Common myeloid progenitor, CD34-positive (primary cell): ENCODE results near the gene ZNF317.
"Not testable (repeated sequence)": the region's sequence is repeated elsewhere in the genome, so short reads cannot be mapped to it uniquely, and the experiment has no call there.

Experiments
- CTCF ChIA-PET: fragments of 350-600 bp; sonication (Branson Sonifier 250); formaldehyde crosslinking; loops from one replicate; lab custom pipeline; 2021; ENCODE audit warnings: antibody characterized with exemption; lab: Charles Lee
- POLR2A ChIA-PET: fragments of 350-600 bp; sonication (Branson Sonifier 250); formaldehyde crosslinking; loops from one replicate; lab custom pipeline; 2021; ENCODE audit warnings: antibody characterized with exemption; lab: Charles Lee
- DNase-seq, 3 donors: peaks; one replicate each; pipeline versions ENCODE4 v3.0.0 to v3.0.0-alpha.2; 2013
- H3K27ac ChIP-seq, 2 experiments: 1 replicate in 1 of 2; 2 replicates in 1 of 2; pipeline ENCODE4 v1.7.0; 2013; ENCODE audit warnings: inconsistent platforms in 2 of 2, low read length in 2 of 2, mild to moderate bottlenecking in 2 of 2, low read depth in 1 of 2, moderate library complexity in 1 of 2; ENCODE audit not compliant: severe bottlenecking in 2 of 2, insufficient read depth in 1 of 2, poor library complexity in 1 of 2
- H3K27me3 ChIP-seq, 5 experiments: replicated peaks in 2 of 5; 1 replicate in 3 of 5; 2 replicates in 2 of 5; pipeline versions ENCODE4 v1.6.1 to v1.7.0; 2013; ENCODE audit warnings: low read length in 4 of 5, mild to moderate bottlenecking in 2 of 5, moderate library complexity in 2 of 5, inconsistent platforms in 1 of 5; ENCODE audit not compliant: insufficient read depth in 5 of 5, control insufficient read depth in 4 of 5
- H3K36me3 ChIP-seq, 4 experiments: 1 replicate in 2 of 4; 2 replicates in 2 of 4; pipeline versions ENCODE4 v1.6.1 to v1.7.0; 2013; ENCODE audit warnings: low read length in 3 of 4, control low read depth in 1 of 4, mild to moderate bottlenecking in 1 of 4; ENCODE audit not compliant: control insufficient read depth in 4 of 4, insufficient read depth in 4 of 4
- H3K4me1 ChIP-seq, 4 experiments: 1 replicate in 3 of 4; 2 replicates in 1 of 4; pipeline versions ENCODE4 v1.6.1 to v1.7.1; 2013; ENCODE audit warnings: low read length in 3 of 4, mild to moderate bottlenecking in 3 of 4, control low read depth in 1 of 4, inconsistent platforms in 1 of 4, moderate library complexity in 1 of 4; ENCODE audit not compliant: control insufficient read depth in 4 of 4, insufficient read depth in 4 of 4; ENCODE audit errors: control extremely low read depth in 1 of 4
- H3K4me3 ChIP-seq, 7 experiments: 1 replicate in 4 of 7; 2 replicates in 3 of 7; pipeline versions ENCODE4 v1.5.1 to v1.7.0; 2013; ENCODE audit warnings: mild to moderate bottlenecking in 7 of 7, low read length in 6 of 7, moderate library complexity in 6 of 7, inconsistent platforms in 2 of 7, low read depth in 2 of 7, control low read depth in 1 of 7; ENCODE audit not compliant: insufficient read depth in 4 of 7, control insufficient read depth in 1 of 7; ENCODE audit errors: extremely low read depth in 1 of 7
- H3K9me3 ChIP-seq, 5 experiments: 1 replicate in 4 of 5; 2 replicates in 1 of 5; pipeline versions ENCODE4 v1.6.1 to v1.7.1; 2013; ENCODE audit warnings: low read length in 4 of 5, mild to moderate bottlenecking in 2 of 5, inconsistent platforms in 1 of 5, low read depth in 1 of 5, moderate library complexity in 1 of 5; ENCODE audit not compliant: control insufficient read depth in 4 of 5, insufficient read depth in 2 of 5; ENCODE audit errors: control extremely low read depth in 1 of 5
- WGBS: methylation state at CpG from one replicate; pipeline ENCODE4 v1.1.5; 2013; ENCODE audit not compliant: insufficient coverage; 5-methylcytosine and 5-hydroxymethylcytosine counted together

ZNF317 gene

DNA sequence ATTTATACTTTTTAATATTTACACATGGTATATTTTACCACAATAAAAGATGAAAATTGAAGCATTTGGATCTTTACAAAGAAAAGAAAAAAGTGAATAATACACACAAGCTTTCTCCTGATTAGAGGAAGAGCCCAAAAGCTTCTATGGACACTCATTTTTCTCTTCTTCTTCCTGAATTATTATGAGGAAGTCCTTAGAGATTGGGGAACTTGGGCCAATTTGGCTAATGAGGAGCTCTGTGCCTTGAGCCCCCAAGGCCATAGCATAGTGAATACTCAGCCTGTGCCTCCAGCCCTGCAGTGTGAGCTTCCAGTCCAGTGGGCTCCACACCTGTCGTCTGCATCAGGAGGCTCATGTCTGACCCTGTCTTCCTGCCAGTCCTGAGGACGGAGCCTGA, 57.8 kb downstream of the ZNF317 start:
- CTCF ChIA-PET, result interaction anchor here (1.0 kb wide), 1 partner anchor 20 kb away, joined by 3 read pairs; no protein-coding TSS in a partner anchor
- H3K4me3 ChIP-seq, H3K4me1 ChIP-seq, H3K36me3 ChIP-seq, H3K27ac ChIP-seq, POLR2A ChIA-PET, DNase-seq, H3K27me3 ChIP-seq, H3K9me3 ChIP-seq: not testable (repeated sequence)
- no CpG with 5 or more reads among the region's 2 CpGs for WGBS

DNA sequence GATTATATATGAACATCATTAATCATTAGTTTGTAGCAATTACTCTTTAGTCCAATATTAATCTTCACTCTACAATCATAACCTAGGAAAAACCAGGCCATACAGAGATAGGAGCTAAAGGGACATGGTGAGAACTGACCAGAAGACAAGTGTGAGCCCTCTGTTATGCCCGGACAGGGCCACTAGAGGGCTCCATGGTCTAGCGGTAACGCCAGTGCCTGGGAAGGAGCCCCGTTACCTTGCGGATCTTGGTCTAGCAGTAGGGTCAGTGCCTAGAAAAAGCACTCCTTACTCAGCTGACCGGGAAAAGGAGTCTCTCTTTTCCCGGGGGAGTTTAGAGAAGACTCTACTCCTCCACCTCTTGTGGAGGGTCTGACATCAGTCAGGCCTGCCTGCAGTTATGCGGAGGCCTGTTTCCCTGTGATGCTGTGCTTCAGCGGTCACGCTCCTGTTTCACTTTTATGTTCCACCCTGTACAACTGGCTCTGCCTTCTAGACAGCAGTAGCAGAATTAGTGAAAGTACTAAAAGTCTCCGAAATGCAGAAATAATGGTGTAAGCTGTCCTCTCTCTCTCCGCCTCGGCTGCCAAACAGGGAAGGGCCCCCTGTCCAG, 65.4 kb downstream of the ZNF317 start:
- POLR2A ChIA-PET, result interaction anchor here (0.5 kb wide), 1 partner anchor 87 kb away, joined by 6 read pairs; no protein-coding TSS in a partner anchor
- Histone ChIP-seq H3K27ac (no peak overlapping the region), H3K36me3 (no peaks in the 10 kb centered on the region), H3K27me3 (peaks cover 0 to 4% (median 0%) of the 10 kb centered on the region in 5 experiments), H3K9me3 (no peaks in the 10 kb centered on the region), H3K4me1 (peaks cover 0 to 2% (median under 1%) of the 10 kb centered on the region in 4 experiments), H3K4me3 (peak overlapping the region in 4 of 7 experiments; percentile 34 to 75 (median 60))
- CTCF ChIA-PET, result interaction anchor here (0.6 to 1.7 kb wide), 9 partner anchors 13 to 652 kb away, joined by 3 to 7 read pairs (median 3); no protein-coding TSS in a partner anchor
- DNase-seq, result peak; percentile 39 to 61 (median 57)
- 34% methylated on average over 13 of the region's 13 CpGs for WGBS
